Activated CD4-positive, alpha-beta T cell treated with anti-CD3 and anti-CD28 coated beads, Interleukin-2, amount 50 U/mL, for 16 hours (primary cell): Measurements from ENCODE around the gene EXOC1L.
A peak's percentile ranks its signal among the peaks of the same experiment; 100 is the strongest.
"Not testable (repeated sequence)": the region's sequence is repeated elsewhere in the genome, so short reads cannot be mapped to it uniquely, and the experiment has no call there.

Experiments
- DNase-seq: peaks from one replicate; pipeline ENCODE4 v3.0.0-alpha.2; 2020

Gene EXOC1L

GRCh38 chr4:55838952-55839351 lies 19.4 kb downstream of the EXOC1L start:
- no peak for DNase-seq

GRCh38 chr4:55840956-55841355 lies 21.4 kb downstream of the EXOC1L start:
- DNase-seq, result no peak

DNA sequence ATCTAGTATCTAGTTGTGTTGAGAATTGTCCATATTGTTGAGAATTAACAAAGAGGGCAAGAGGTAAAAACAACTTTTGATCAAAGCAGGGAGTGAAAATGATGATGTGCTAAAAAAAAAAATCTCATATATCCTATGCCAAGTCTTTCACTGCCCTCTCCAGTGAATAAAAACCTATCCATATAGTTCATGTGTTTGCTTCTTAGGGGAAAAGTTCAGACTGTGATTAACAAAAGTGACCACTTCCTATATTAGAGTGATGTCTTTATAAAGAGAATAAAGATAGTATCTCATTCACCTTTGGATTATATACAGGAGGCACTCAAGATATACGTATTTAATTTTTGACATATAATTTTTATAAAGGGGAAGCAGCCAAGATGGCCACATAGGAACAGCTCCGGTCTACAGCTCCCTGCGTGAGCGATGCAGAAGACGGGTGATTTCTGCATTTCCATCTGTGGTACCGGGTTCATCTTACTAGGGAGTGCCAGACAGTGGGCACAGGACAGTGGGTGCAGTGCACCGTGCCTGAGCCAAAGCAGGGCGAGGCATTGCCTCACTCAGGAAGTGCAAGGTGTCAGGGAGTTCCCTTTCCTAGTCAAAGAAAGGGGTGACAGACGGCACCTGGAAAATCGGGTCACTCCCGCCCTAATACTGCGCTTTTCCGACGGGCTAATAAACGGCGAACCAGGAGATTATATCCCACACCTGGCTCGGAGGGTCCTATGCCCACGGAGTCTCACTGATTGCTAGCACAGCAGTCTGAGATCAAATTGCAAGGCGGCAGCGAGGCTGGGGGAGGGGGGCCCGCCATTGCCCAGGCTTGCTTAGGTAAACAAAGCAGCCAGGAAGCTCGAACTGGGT lies 22.0 kb downstream of the EXOC1L start:
- DNase-seq, result not testable (repeated sequence)

DNA sequence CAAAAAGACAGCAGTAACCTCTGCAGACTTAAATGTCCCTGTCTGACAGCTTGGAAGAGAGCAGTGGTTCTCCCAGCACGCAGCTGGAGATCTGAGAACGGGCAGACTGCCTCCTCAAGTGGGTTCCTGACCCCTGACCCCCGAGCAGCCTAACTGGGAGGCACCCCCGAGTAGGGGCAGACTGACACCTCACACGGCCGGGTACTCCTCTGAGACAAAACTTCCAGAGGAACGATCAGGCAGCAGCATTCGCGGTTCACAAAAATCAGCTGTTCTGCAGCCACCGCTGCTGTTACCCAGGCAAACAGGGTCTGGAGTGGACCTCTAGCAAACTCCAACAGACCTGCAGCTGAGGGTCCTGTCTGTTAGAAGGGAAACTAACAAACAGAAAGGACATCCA lies 22.7 kb downstream of the EXOC1L start:
- not testable (repeated sequence) for DNase-seq

DNA sequence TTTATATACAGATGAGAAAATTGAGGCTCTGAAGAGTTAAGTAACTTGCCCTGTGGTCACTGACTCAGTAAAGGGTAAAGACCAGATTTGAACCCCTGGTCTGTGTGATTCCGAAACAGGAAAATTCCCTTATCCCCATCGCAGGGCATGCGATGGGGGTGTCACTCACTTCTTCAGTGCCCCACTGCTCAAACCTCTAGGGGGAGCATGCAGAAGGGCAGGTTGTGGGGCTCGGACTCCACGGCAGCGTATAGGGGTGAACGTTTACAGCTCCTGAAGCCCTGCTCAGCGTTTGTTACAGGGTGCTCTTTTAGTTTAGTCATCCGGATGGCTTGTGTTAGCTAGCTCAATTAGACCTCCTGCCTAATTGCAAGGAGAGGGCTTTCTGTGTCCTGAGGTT lies 30.1 kb downstream of the EXOC1L start:
- DNase-seq, result no peak

DNA sequence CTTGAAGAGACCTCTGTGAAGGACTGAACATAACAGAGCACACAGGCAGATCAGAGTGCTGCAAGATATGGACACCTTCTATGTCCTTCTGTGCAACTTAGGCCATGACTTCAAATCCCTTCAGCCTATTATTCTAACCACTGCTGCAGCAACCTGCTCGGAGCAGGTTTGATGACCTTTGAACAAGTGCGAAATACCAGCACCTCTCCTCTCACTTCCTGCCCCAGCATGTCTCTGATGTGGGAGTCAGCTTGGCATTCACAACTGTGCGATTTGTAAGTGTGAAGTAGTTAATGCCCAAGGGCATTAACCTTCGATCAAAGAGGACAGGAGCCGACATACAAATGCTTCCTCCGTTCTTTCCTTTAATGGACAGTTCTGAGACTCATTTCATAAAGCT lies 32.3 kb downstream of the EXOC1L start:
- DNase-seq, result no peak

DNA sequence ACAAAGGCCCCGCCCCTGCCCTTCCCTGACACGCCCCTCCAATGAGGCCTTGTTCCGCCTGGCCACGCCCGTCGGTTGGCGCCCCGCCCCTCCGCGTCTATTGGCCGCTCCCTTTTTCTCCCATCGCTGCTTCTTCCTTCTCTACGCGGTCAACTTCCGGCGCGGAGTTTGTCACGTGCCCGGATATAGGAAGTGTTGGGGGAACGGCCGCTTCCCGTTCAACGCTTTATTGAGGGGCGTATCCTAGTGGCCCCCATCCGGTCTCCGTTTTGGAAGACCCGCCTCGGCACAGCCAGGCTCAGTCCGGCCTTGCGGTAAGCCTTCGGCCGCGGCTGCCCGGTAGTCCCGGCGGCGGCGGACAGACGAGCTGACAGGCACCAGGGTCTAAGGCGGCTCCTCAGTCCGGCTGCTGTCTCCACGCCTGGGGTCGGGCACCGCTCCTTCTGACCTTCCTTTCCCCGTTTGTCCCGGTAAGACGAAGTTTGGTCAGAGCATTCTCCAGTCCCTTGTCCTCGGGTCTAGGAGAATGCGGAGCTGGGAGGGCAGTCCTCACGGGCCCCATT lies 34.0 kb downstream of the EXOC1L start, which contains the start of gene EXOC1:
Gene EXOC1, plus strand, starts transcription at position 165 of the 563 bp plus-strand sequence. CDS start 4,676 bp downstream, outside the sequence.
- peak; percentile 97 for DNase-seq

DNA sequence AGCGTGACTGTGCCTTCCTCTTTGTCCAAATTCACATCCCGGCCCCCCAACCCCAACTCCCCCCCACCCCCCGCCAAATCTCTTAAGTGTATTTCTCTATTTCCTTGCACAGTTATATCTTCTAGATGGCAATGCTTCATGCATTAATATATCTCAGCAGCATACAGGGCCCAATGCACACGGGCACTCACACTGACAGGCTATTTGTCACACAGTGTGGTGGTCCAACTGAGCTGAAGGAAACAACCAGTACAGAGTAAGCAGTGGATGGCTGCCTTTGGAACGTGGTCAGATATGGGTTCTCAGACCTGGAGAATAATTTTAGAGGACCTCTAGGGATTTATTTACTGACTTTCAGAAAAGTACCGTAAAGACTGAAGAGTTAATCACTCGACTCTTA lies 34.5 kb downstream of the EXOC1L start:
- no peak for DNase-seq

DNA sequence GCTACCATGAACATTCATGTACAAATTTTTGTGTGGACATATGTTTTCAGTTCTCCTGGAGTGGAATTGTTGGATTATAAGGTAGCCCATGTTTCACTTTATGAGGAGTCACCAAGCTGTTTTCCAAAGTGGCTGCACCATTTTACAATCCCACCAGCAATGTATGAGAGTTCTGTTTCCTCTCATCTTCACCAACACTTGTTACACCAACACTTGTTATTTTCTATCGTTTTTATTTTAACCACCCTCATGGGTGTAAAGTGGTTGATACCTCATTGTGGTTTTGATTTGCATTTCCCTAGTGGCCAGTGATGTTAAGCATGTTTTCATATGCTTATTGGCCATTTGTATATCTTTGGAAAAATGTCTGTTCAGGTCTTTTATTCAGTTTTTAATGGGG lies 38.0 kb downstream of the EXOC1L start:
- DNase-seq, result no peak

- DNase-seq, result no peak
These were observed 40.1 kb downstream of the EXOC1L start for GRCh38 chr4:55859711-55860110.

DNA sequence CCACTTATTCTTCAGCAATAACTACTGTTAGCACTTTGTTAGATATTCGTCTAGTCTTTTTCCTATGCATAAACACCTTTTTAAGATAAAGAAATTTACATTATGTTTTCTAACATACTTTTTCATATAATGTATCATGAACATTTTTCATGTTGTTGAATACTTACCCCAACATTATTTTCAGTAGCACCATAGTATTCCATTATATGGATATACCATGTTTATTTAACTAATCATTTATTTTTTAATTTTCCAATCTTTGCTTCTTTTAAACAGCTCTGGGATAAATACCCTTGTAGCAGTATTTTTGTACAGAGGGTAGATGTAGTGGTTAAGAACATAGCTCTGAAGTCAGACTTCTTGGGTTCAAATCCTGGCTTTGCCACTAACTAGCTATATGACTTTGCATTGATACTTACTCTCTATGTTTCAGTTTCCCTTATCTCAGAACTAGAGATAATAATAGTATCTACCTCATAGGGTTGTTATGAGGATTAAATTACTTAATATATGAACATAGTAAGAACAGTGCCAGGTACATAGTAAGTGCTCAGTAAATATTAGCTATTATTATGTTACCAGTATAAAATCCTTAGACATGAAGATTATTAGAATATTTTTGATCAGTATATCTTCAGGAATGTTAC lies 45.1 kb downstream of the EXOC1L start:
- no peak for DNase-seq

DNA sequence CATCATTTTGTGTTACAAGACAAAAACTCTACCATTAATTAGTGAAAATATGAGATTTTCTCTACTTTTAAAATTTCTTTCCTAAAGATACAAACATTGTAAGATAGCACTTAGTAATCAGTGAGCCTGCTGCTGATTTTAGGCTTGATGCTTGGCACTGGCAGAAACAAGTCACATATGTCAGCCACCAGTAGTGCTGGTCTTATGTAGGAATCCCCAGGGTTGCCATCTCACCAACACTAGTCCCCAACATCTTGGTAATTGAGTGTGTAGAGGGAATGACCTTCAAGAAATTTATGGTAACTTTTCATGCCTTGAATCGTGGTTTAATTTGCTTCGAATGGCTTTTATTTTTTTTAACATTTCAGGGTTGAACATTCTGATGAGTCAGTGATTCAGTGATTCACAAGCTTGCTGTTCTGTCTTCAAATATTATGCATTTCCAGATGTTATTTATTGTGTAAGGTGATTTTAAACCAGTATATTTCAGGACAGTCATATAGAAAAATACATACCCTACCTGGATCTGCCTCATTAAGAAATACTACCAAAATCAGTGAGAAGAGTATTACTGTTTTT lies 45.7 kb downstream of the EXOC1L start:
- no peak for DNase-seq

- DNase-seq, result peak; percentile 60
These were observed 46.8 kb downstream of the EXOC1L start for GRCh38 chr4:55866290-55866907.

DNA sequence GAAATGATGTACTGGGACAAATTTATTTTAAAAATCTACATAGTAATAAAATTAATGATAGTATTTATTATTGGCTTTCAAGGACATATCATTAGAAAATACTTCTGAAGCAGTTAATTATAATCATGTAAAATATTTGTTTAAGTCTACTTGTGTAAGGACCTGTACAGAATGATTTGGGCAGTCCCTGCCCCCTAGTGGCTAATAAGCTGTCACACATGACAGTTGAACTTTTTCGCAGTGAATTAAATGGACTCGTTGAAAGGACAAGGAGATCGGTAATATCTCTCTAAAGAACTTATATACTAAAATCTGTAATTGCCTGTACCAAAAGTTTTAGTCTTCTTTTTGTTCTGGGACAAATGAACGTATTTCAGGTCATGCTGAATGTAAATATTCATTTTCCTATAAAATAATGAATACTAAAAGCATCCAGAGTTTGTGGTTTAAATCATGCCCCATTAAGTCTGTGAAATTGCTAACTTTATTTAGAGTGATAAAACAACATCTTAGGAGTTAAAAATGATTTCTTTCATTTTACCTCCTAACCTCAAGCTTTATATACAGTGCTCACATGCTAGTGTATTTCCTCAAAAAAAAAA lies 47.5 kb downstream of the EXOC1L start:
- DNase-seq, result peak; percentile 50

DNA sequence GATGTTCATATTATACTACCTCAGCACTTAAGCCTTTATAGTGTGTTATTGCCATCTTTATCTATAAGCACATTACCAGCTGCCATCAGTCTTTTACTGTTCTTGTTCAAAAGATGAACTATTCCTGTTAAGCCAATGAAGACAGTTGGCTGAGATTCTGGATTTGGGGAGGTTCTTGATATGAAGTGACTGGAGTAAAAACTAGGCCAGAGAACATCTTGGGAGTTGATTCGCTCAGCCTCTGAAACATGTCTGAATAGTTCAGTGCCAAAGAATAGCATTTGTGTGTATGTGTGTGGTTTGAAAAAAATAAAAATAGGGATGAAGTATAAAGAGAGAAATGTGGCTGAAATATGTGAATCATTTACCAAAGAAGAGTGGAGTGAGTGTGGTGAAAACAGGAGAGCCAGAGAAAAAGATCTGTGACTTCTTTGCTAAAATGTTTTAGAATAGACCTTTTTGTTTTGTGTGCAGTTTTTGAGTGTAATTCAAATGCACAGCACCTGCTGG lies 49.0 kb downstream of the EXOC1L start:
- DNase-seq, result no peak

DNA sequence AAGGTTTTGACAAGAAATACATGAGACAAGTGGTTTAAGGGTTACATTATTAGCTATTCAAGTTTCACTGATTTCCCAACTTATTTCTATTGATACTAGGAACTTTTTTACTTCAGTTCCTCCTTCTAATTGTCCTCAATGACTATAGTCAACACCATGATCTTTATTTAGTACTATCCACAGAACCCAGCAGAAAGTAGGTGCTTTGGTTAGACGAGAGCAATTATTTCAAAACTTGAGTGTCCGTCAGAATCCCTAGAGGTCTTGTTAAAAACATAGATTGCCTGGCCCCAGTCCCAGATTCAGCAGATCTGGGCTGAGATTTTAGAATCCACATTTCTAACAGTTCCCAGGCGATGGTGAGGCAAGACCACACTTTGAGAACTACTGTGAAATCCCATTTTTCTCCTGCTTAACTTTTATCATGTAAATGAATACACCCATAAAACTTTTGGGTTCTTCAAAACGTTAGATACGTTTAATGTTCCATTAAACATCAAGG lies 51.8 kb downstream of the EXOC1L start:
- DNase-seq, result no peak

DNA sequence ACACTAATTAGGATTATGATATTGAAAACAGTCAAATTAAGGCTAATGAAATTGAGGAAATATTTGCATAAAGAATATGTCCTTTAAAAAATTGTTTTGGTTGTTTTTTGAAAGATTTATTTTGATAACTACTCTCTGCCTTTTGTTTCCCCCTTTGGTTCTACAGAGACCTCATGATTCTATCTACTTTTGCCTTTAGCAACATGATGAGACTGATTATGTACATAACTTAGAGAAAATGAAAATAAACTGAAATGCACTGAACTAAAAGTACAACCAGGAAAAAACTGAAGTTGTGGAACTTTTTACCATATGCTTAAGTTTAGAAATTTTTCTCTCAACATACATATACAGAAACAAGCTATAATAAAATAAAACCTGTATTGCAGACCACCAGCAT lies 55.2 kb downstream of the EXOC1L start:
- no peak for DNase-seq

DNA sequence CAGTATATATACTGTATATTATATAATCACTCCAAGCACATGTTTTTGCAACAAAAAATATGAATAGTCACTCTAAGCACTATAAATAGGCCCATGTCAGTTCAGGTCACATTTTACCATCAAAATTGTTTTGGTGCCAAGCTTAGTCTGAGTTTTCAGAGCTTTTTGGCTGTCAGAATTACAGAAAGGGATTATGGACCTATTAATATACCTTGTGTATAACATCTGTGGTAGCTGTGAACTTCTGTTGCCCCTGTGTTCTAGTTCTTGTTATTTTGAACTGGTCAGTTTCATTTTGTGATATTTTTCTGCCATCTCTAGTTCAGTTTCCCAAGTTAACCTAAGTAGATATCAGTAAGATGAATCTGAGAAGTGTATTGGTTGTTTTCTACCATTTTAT lies 56.8 kb downstream of the EXOC1L start:
- DNase-seq, result no peak

DNA sequence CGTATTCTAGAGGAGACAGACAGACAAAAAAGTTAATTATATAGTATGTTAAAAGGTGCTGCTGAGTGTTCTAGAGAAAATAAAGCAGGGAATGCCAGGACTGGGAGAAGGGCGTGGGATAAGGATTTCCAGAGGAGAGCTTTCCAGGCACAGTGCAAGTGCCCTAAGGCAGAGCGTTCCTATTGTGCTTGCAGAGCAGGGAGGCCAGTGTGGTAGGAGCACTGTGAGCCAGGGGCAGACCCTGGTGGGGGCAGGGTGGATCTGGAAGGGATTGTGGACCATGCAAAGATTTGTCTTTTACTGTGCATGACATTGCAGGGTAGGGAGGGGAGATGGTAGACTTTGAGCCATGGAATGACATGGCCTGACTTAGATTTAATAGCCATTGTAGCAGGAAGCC lies 59.6 kb downstream of the EXOC1L start:
- DNase-seq, result no peak

DNA sequence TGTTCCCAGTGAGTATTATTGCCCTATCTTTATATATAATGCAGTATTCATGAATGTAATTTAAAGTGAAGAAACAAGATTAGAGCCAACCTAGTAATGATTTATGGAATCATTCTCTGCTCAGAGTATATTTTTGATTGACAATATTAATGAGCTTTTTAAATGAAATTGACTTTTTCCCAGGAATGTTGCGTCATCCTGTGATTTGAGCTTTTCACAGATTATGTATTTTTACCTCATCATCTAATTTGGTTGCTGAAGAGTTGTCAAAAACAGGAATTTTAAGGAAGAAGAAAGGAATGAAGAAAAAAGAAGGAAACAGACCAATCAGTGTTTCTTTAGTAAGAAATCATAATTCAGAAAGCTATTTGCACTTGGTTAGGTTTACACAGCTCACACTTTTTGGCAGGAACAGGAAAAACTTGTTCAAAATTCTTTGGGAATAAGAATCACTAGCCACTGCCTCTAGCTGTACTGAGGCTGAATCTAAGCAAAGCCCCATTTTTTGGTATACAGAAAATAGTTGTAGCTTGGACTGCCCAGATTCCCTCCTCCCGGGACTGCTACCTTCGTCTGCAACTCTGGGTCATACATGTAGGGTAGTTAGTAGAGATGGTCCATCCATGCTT lies 61.2 kb downstream of the EXOC1L start:
- no peak for DNase-seq

DNA sequence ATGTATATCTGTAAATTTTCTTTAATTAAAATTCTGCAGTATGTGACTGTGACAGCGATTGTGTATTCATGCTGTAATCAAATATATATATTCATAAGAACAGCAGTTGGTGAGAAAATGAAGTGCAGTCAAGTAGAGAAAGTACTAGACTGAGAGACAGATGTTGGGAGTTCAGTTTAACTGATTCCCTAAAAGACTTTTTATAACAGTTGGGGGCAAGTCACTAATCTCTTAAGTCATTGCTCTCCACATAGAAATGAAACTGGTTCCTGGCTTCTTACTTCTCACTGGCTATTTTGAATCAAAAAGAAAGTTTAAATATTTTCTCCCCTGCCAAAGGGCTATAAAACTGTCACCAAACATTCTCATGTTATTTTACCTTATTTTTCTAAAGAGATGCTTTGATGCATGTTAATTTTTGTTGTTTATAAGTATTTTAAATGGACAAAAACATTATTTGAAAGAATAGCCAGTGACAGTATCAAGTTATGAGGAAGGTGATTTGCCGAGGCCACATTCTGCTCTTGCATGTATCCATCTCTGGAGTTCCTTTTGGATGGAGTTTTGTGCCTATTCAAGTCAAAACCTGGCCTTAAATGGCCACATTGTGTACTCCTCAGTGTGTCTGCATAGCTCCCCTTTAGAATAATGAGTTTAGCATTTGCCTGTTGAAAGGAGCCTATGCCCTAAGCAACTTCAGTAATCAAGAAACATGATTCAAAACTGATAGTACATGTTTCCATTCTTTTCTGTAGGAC lies 64.7 kb downstream of the EXOC1L start:
- no peak for DNase-seq
